ENCODE results near the gene TSTD1. TPM values are rescaled to one million over a fixed set of nuclear protein-coding genes. Genes with fewer than 3 reads are reported as not detected.

TSTD1 gene
- total and polyA plus RNA-seq, 2 of the 8 experiments (the other 6 are each of a cell fraction or from before 2014, with no cell fraction given), result 60.9 to 314 TPM

- CTCF ChIA-PET (ENCODE audit: partially characterized antibody), result interaction anchor here (1.7 to 17.8 kb wide), 6 partner anchors 8 to 28 kb away, joined by 4 to 282 read pairs (median 20); partner anchors contain the start of genes KLHDC9 and NECTIN4
- no peaks in the 10 kb centered on the region for H3K9me3 ChIP-seq (ENCODE audit: insufficient read depth in 2 of 2, low read depth in 1 of 2, low read length in 1 of 2)
- H3K27me3 ChIP-seq (replicated peaks in 1 of 4; ENCODE audit: control insufficient read depth in 3 of 4, extremely low read depth in 1 of 4, insufficient read depth in 3 of 4, low read length in 3 of 4), result no peaks in the 10 kb centered on the region
- no peak overlapping the region for H2AK5ac ChIP-seq (ENCODE audit: low read depth, low read length)
- no peaks in the 10 kb centered on the region for H3K36me3 ChIP-seq (ENCODE audit: control insufficient read depth in 2 of 4, insufficient read depth in 4 of 4, low read length in 3 of 4)
- H2BK20ac ChIP-seq (ENCODE audit: low read length), result no peak overlapping the region
- no peak overlapping the region for H3K56ac ChIP-seq (replicated peaks; ENCODE audit: insufficient read length, low read depth, low read length)
- H3K14ac ChIP-seq (ENCODE audit: insufficient read length), result no peak overlapping the region
- peak overlapping the region; percentile 84 for H3K4ac ChIP-seq (replicated peaks; ENCODE audit: insufficient read length, low read depth, low read length)
- peak overlapping the region; percentile 70 for H4K8ac ChIP-seq (ENCODE audit: extremely low read depth, insufficient read depth, low read length)
- H2BK12ac ChIP-seq (ENCODE audit: low read depth, low read length), result no peak overlapping the region
- no peak overlapping the region for H2BK120ac ChIP-seq (replicated peaks; ENCODE audit: low read depth, low read length)
- no peaks in the 10 kb centered on the region for H3K79me1 ChIP-seq (ENCODE audit: low read depth, low read length)
- DNase-seq (ENCODE audit: low read depth in 1 of 2, low spot score in 2 of 2) (no peak), FAIRE-seq (no peak)
- H2AFZ ChIP-seq (ENCODE audit: low read length), result no peak overlapping the region
- peaks cover 0 to 3% of the 10 kb centered on the region in 2 experiments for H4K20me1 ChIP-seq (replicated peaks in 1 of 2; ENCODE audit: control insufficient read depth in 1 of 2, insufficient read depth in 2 of 2, low read length in 2 of 2)
- H3K18ac ChIP-seq (ENCODE audit: extremely low read depth, low read length), result no peak overlapping the region
- H3K4me1 ChIP-seq (replicated peaks in 1 of 4; ENCODE audit: control insufficient read depth in 3 of 4, insufficient read depth in 4 of 4, low read length in 3 of 4), result peaks cover 0 to 8% (median 3%) of the 10 kb centered on the region in 4 experiments; a peak in 3 of 7 replicates
- peak overlapping the region; percentile 50 for H4K91ac ChIP-seq (replicated peaks; ENCODE audit: insufficient read length, low read length)
- H3K4me3 ChIP-seq (ENCODE audit: extremely low read depth in 1 of 4, insufficient read depth in 2 of 4, low read depth in 3 of 4, low read length in 4 of 4), result no peak overlapping the region
- H3K23me2 ChIP-seq (ENCODE audit: low read depth, low read length), result no peaks in the 10 kb centered on the region
- H3K4me2 ChIP-seq (ENCODE audit: insufficient read depth in 1 of 2, low read depth in 2 of 2, low read length in 2 of 2), result no peak overlapping the region
- 0 out of 2 replicates have a peak overlapping the region, but pooled peaks have one; percentile 29 for H2BK15ac ChIP-seq (ENCODE audit: low read length)
- no peak overlapping the region; the same call in 1 of the 2 replicates for H2BK5ac ChIP-seq (ENCODE audit: low read depth, low read length)
- 91% methylated on average over 7 of the region's 9 CpGs; no CpG with 5 or more reads in 1 of the 2 experiments for WGBS, 2 experiments (ENCODE audit: extremely low coverage in 1 of 2, insufficient coverage in 1 of 2, insufficient read length in 1 of 2, insufficient replicate concordance in 2 of 2, low coverage in 1 of 2, low lambda C conversion rate in 2 of 2, missing lambda C conversion rate in 1 of 2)
- POLR2A ChIA-PET (ENCODE audit: partially characterized antibody), result interaction anchor here (1.3 to 1.6 kb wide), 4 partner anchors 9 to 63 kb away, joined by 4 to 6 read pairs (median 4); partner anchors contain the start of genes DEDD and KLHDC9
- H3K23ac ChIP-seq (ENCODE audit: insufficient read length), result no peak overlapping the region
- no peak overlapping the region for H4K5ac ChIP-seq (ENCODE audit: insufficient read length, low read depth, low read length)
- H3K79me2 ChIP-seq (ENCODE audit: control insufficient read depth in 1 of 2, insufficient read depth in 2 of 2, low read length in 2 of 2), result no peaks in the 10 kb centered on the region
- H3K27ac ChIP-seq (ENCODE audit: low read depth, low read length), result no peak overlapping the region
- no peak overlapping the region for H3K9ac ChIP-seq (replicated peaks in 1 of 4; ENCODE audit: extremely low read depth in 1 of 4, low read depth in 3 of 4, low read length in 3 of 4)
- TF ChIP-seq NRF1 (IDR thresholded peaks at IDR 0.05; ENCODE audit: low read depth, low read length) (no peak), RAD21 (IDR thresholded peaks at IDR 0.05 in 1 of 2, conservative IDR thresholded peaks at IDR 0.05 in 1 of 2; ENCODE audit: low read depth in 2 of 2, low read length in 2 of 2) (no peak), PHF8 (conservative IDR thresholded peaks at IDR 0.05; ENCODE audit: low read depth, low read length) (no peak), GTF2F1 (IDR thresholded peaks at IDR 0.05; ENCODE audit: borderline replicate concordance, low read depth, low read length) (no peak), ATF2 (IDR thresholded peaks at IDR 0.05; ENCODE audit: low read length) (no peak), USF2 (IDR thresholded peaks at IDR 0.05; ENCODE audit: low read length) (no peak), RBBP5 (IDR thresholded peaks at IDR 0.05; ENCODE audit: borderline replicate concordance, low read depth, low read length) (no peak), TCF12 (IDR thresholded peaks at IDR 0.05; ENCODE audit: low read depth, low read length) (no peak)
These were observed 30.5 kb upstream of the TSTD1 start for GRCh38 chr1:161069241-161069640.

All from H1 (cell line).